A549 (cell line): ENCODE data around the gene TNFSF8.

Experiments
- FOSB ChIP-seq: fragments of 250-450 bp; sonication (Bioruptor Pico); IDR thresholded peaks from 2 replicates; pipeline ENCODE4 v1.5.0; 2020; ENCODE audit warnings: mild to moderate bottlenecking, moderate library complexity
- JUNB ChIP-seq: fragments of >200 bp; sonication (Bioruptor Twin); formaldehyde crosslinking; IDR thresholded peaks from 2 replicates; pipeline ENCODE4 v1.6.1; 2016
- POLR2A ChIP-seq: IDR thresholded peaks from 2 replicates; pipeline ENCODE4 v1.6.1; 2012; ENCODE audit warnings: mild to moderate bottlenecking, low read length
- RFX5 ChIP-seq: fragments of 450-650 bp; IDR thresholded peaks from 2 replicates; pipeline ENCODE4 v1.7.1; 2014; ENCODE audit warnings: antibody characterized with exemption, mild to moderate bottlenecking, moderate library complexity
- TF ChIP-seq, protein P1 (sequence below): fragments of >200 bp; sonication (Bioruptor Twin); formaldehyde crosslinking; IDR thresholded peaks from 3 replicates; pipeline ENCODE4 v1.5.1; 2016
- TF ChIP-seq, protein P2 (sequence below): fragments of >200 bp; sonication (Bioruptor Twin); formaldehyde crosslinking; IDR thresholded peaks from 2 replicates; pipeline ENCODE4 v1.6.1; 2016
- TF ChIP-seq, protein P3 (sequence below): IDR thresholded peaks from 2 replicates; pipeline ENCODE4 v1.6.1; 2012

DNA sequence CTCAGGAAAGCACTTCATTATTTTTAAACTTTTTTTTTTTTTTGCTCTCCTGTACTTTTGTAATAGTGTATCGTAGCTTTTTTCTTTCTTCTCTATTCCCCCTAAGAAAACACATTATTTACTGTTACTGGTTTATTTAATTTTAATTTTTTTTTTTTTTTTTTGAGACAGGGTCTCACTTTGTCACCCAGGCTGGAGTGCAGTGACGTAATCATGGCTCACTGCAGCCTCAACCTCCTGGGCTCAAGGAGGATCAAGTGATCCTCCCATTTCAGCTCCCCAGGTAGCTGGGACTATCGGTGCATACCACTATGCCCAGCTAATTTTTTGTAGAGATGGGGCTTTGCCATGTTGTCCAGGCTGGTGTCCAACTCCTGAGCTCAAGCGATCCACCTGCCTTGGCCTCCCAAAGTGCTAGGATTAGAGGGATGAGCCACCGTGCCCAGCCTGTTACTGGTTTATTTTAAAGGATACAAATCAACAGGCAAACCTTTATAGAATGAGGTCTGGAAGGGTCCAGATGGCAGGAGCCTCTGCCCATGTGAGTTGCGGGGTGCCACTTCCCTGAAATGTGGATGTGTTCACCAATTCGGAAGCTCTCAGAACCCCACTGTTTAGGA, 75.5 kb downstream of the TNFSF8 start:
- TF ChIP-seq, protein P1, sequence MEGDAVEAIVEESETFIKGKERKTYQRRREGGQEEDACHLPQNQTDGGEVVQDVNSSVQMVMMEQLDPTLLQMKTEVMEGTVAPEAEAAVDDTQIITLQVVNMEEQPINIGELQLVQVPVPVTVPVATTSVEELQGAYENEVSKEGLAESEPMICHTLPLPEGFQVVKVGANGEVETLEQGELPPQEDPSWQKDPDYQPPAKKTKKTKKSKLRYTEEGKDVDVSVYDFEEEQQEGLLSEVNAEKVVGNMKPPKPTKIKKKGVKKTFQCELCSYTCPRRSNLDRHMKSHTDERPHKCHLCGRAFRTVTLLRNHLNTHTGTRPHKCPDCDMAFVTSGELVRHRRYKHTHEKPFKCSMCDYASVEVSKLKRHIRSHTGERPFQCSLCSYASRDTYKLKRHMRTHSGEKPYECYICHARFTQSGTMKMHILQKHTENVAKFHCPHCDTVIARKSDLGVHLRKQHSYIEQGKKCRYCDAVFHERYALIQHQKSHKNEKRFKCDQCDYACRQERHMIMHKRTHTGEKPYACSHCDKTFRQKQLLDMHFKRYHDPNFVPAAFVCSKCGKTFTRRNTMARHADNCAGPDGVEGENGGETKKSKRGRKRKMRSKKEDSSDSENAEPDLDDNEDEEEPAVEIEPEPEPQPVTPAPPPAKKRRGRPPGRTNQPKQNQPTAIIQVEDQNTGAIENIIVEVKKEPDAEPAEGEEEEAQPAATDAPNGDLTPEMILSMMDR = no peak
- TF ChIP-seq FOSB (CRISPR knock-in tag) (no peak), RFX5 (no peak), POLR2A (no peak), JUNB (no peak)
- TF ChIP-seq, protein P2, sequence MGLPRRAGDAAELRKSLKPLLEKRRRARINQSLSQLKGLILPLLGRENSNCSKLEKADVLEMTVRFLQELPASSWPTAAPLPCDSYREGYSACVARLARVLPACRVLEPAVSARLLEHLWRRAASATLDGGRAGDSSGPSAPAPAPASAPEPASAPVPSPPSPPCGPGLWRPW = no peak
- TF ChIP-seq, protein P3, sequence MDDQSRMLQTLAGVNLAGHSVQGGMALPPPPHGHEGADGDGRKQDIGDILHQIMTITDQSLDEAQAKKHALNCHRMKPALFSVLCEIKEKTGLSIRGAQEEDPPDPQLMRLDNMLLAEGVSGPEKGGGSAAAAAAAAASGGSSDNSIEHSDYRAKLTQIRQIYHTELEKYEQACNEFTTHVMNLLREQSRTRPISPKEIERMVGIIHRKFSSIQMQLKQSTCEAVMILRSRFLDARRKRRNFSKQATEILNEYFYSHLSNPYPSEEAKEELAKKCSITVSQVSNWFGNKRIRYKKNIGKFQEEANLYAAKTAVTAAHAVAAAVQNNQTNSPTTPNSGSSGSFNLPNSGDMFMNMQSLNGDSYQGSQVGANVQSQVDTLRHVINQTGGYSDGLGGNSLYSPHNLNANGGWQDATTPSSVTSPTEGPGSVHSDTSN = no peak
